AG08395 (cell line): Measurements from ENCODE around the gene SULT1C3.

Experiments used
- DNase-seq: peaks from one replicate; pipeline ENCODE4 v3.0.0; 2012; ENCODE audit warnings: mixed read lengths, low spot score

SULT1C3 gene

GRCh38 chr2:108304975-108305374, 65.2 kb downstream of the SULT1C3 start:
- no peak for DNase-seq

GRCh38 chr2:108305901-108306300, 66.1 kb downstream of the SULT1C3 start:
- no peak for DNase-seq

- DNase-seq = no peak
These were observed 70.1 kb downstream of the SULT1C3 start for GRCh38 chr2:108309903-108310302.
